NOMO-1 treated with DMSO at 0.1 percent for 48 hours (cell line): Measurements from ENCODE around the gene SIRT2.
"Not testable (repeated sequence)": the region's sequence is repeated elsewhere in the genome, so short reads cannot be mapped to it uniquely, and the experiment has no call there.

Source experiments
- DNase-seq: peaks from one replicate; lab custom pipeline; 2025; ENCODE audit not compliant: unreplicated experiment; lab: John Stamatoyannopoulos, UW

SIRT2 gene

GRCh38 chr19:38898788-38899446 lies 501 bp downstream of the SIRT2 start:
- DNase-seq, result no peak

- no peak for DNase-seq
Measured at GRCh38 chr19:38894968-38895367, 4.5 kb downstream of the SIRT2 start.

GRCh38 chr19:38893341-38893771 lies 6.1 kb downstream of the SIRT2 start:
- no peak for DNase-seq

- no peak for DNase-seq
Measured at GRCh38 chr19:38892841-38893240, 6.6 kb downstream of the SIRT2 start.

GRCh38 chr19:38891771-38892170 lies 7.6 kb downstream of the SIRT2 start:
- no peak for DNase-seq

- no peak for DNase-seq
Measured at GRCh38 chr19:38890686-38891085, 8.7 kb downstream of the SIRT2 start.

- no peak for DNase-seq
Measured at GRCh38 chr19:38889803-38890202, 9.6 kb downstream of the SIRT2 start.

GRCh38 chr19:38888876-38889275 lies 10.5 kb downstream of the SIRT2 start:
- no peak for DNase-seq

- not testable (repeated sequence) for DNase-seq
Measured at GRCh38 chr19:38884691-38885090, 14.7 kb downstream of the SIRT2 start.

- DNase-seq, result no peak
Measured at GRCh38 chr19:38883286-38883685, 16.1 kb downstream of the SIRT2 start.

- no peak for DNase-seq
Measured at GRCh38 chr19:38880882-38881609, 18.4 kb downstream of the SIRT2 start.

GRCh38 chr19:38880076-38880881 lies 19.1 kb downstream of the SIRT2 start:
- no peak for DNase-seq

GRCh38 chr19:38879400-38879751 lies 20.0 kb downstream of the SIRT2 start:
- DNase-seq, result no peak

GRCh38 chr19:38878575-38879399 lies 20.6 kb downstream of the SIRT2 start:
- DNase-seq, result no peak

GRCh38 chr19:38877781-38878574 lies 21.4 kb downstream of the SIRT2 start, which contains the start of gene RINL:
Gene RINL, minus strand, starts transcription at chr19:38878275. Its CDS starts 1,533 bp downstream, at chr19:38876742.
- peak; percentile 69 for DNase-seq

GRCh38 chr19:38875656-38876395 lies 23.6 kb downstream of the SIRT2 start:
- DNase-seq, result no peak

- not testable (repeated sequence) for DNase-seq
Measured at GRCh38 chr19:38873400-38873799, 26.0 kb downstream of the SIRT2 start.

- DNase-seq, result no peak
Measured at GRCh38 chr19:38870612-38871011, 28.8 kb downstream of the SIRT2 start.

- DNase-seq, result no peak
Measured at GRCh38 chr19:38869836-38870607, 29.4 kb downstream of the SIRT2 start.
